Measurements from ENCODE around the gene SMTNL2. TPM values are rescaled to one million over a fixed set of nuclear protein-coding genes. Genes with fewer than 3 reads are reported as not detected.

The SMTNL2 gene
- total RNA-seq, 1 donor from 2014 or later: 33.4 TPM

DNA sequence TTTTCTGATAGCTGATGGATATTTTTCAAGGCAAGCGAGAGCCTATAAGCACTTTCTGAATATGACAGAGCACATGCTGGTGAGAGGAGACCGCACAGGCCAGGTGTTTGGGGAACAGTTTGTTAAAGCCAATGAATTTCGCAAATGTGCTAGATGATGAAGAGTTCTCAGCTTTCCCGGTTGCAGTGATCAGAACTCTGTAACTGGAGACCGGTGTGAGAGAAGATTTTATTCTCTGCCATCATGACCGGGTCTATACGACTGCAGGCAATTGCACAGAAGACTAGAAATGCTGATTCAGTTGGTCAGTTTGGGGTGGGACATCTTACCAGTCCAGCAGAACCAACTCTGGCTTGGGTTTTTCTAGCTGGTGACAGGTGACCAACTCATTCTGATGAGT is 25.4 kb downstream of the SMTNL2 start:
- Histone ChIP-seq H3K27ac (replicated peaks) (no peak overlapping the region), H3K4me1 (peaks cover 40% of the 10 kb centered on the region), H3K27me3 (ENCODE audit: low read depth) (no peaks in the 10 kb centered on the region), H3K9me3 (replicated peaks) (no peaks in the 10 kb centered on the region), H3K4me3 (no peak overlapping the region), H3K36me3 (peaks cover 13% of the 10 kb centered on the region)
- DNase-seq: no peak
- TF ChIP-seq, protein P1, sequence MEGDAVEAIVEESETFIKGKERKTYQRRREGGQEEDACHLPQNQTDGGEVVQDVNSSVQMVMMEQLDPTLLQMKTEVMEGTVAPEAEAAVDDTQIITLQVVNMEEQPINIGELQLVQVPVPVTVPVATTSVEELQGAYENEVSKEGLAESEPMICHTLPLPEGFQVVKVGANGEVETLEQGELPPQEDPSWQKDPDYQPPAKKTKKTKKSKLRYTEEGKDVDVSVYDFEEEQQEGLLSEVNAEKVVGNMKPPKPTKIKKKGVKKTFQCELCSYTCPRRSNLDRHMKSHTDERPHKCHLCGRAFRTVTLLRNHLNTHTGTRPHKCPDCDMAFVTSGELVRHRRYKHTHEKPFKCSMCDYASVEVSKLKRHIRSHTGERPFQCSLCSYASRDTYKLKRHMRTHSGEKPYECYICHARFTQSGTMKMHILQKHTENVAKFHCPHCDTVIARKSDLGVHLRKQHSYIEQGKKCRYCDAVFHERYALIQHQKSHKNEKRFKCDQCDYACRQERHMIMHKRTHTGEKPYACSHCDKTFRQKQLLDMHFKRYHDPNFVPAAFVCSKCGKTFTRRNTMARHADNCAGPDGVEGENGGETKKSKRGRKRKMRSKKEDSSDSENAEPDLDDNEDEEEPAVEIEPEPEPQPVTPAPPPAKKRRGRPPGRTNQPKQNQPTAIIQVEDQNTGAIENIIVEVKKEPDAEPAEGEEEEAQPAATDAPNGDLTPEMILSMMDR (IDR thresholded peaks at IDR 0.05; ENCODE audit: borderline replicate concordance): no peak
- intact Hi-C loops (cut with micrococcal nuclease): no loop called here

DNA sequence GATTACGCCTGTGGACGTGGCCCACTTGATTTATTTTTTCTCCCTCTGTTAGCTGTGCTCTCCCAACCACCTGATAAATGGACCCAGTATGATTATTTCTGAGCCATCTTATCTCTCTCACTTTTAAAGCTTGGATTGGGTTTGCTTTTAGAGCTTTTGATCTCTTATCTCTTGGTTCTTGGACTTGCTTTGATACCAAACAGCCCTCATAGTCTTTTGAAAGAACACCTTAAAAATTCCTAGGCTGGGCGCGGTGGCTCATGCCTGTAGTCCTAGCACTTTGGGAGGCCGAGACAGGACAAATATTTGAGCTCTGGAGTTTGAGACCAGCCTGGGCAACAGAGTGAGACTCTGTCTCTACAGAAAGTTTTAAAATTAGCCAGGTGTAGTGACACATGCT is 25.8 kb downstream of the SMTNL2 start:
- H3K9me3 ChIP-seq (replicated peaks): no peaks in the 10 kb centered on the region
- H3K27me3 ChIP-seq (ENCODE audit: low read depth): no peaks in the 10 kb centered on the region
- DNase-seq: no peak
- intact Hi-C loops (cut with micrococcal nuclease): no loop called here
- H3K27ac ChIP-seq (replicated peaks): no peak overlapping the region
- H3K4me3 ChIP-seq: no peak overlapping the region
- TF ChIP-seq, protein P1 (IDR thresholded peaks at IDR 0.05; ENCODE audit: borderline replicate concordance): no peak
- peaks cover 13% of the 10 kb centered on the region for H3K36me3 ChIP-seq
- peaks cover 36% of the 10 kb centered on the region for H3K4me1 ChIP-seq

DNA sequence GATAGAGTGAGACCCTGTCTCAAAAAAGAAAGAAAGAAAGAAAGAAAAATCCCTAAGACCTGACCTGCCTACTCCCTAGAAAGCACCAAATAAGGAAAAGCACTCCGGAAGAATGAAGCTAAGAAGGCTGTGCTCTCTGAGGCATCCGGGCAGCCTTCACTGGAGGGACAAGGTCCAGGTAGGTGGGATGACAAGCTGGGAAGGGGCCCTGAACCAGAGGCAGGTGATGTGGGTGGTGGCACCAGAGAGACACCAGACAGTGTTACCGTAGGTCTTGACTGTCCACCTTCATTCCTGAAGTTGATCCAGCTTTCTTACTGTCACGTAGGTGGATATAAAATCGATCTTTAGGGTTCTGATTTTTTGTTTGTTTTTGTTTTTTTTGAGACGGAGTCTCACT is 26.3 kb downstream of the SMTNL2 start:
- intact Hi-C loops (cut with micrococcal nuclease): no loop called here
- no peaks in the 10 kb centered on the region for H3K9me3 ChIP-seq (replicated peaks)
- H3K27me3 ChIP-seq (ENCODE audit: low read depth): no peaks in the 10 kb centered on the region
- no peak for DNase-seq
- no peak overlapping the region for H3K27ac ChIP-seq (replicated peaks)
- no peak overlapping the region for H3K4me3 ChIP-seq
- H3K36me3 ChIP-seq: peaks cover 13% of the 10 kb centered on the region
- H3K4me1 ChIP-seq: peaks cover 31% of the 10 kb centered on the region
- TF ChIP-seq, protein P1 (IDR thresholded peaks at IDR 0.05; ENCODE audit: borderline replicate concordance): no peak

DNA sequence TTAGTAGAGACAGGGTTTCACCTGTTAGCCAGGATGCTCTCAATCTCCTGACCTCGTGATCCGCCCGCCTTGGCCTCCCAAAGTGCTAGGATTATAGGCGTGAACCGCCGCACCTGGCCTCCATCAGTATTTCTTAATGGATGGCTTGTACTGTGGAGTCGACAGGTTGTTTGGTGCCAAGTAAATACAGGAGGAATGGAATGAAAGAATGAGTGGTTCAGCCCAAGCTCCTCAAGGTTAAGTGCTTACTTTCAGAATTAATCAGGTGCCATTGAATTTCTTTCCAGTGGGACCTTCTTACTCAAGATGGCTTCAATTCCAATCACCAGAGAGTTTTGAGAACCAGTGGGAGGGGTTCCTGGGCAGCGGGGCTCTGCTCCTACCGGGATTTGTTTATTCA is 32.1 kb downstream of the SMTNL2 start:
- peaks cover 5% of the 10 kb centered on the region for H3K27me3 ChIP-seq (ENCODE audit: low read depth)
- intact Hi-C loops (cut with micrococcal nuclease): no loop called here
- H3K27ac ChIP-seq (replicated peaks): no peak overlapping the region
- TF ChIP-seq, protein P1 (IDR thresholded peaks at IDR 0.05; ENCODE audit: borderline replicate concordance): no peak
- no peak for DNase-seq
- peaks cover 2% of the 10 kb centered on the region for H3K9me3 ChIP-seq (replicated peaks)
- H3K4me3 ChIP-seq: no peak overlapping the region
- no peaks in the 10 kb centered on the region for H3K4me1 ChIP-seq
- H3K36me3 ChIP-seq: no peaks in the 10 kb centered on the region

DNA sequence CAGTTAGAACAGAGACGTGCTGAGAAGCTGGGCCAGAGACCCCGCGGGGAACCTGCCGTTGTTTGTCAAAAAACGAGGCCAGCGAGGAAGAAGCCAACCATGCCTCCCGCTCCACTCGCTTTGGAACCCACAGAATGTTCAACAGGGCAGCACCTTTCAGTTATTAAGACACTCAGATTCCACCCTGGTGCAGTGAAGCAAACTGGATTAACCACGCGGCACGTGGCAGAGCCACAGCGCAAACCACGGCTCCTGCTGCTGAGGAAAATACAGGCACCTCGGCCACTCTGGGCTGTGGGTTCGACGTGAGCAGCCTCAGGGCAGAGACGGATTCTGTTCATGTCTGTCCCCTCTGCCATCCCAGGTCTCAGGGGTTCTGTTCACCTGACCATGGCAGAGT is 32.8 kb downstream of the SMTNL2 start:
- intact Hi-C loops (cut with micrococcal nuclease): no loop called here
- H3K27ac ChIP-seq (replicated peaks): no peak overlapping the region
- H3K9me3 ChIP-seq (replicated peaks): peaks cover 8% of the 10 kb centered on the region
- H3K4me1 ChIP-seq: no peaks in the 10 kb centered on the region
- TF ChIP-seq, protein P1 (IDR thresholded peaks at IDR 0.05; ENCODE audit: borderline replicate concordance): no peak
- peaks cover 5% of the 10 kb centered on the region for H3K27me3 ChIP-seq (ENCODE audit: low read depth)
- no peak for DNase-seq
- no peak overlapping the region for H3K4me3 ChIP-seq
- no peaks in the 10 kb centered on the region for H3K36me3 ChIP-seq
